ENCODE data around the gene FGF1.
"Not testable (repeated sequence)": the region's sequence is repeated elsewhere in the genome, so short reads cannot be mapped to it uniquely, and the experiment has no call there.

GRCh38 chr5:142648108-142648507 is 37.8 kb downstream of the FGF1 start:
- TF ChIP-seq RARB (CRISPR knock-in tag; IDR thresholded peaks at IDR 0.05); PATZ1 (CRISPR knock-in tag; IDR thresholded peaks at IDR 0.05; ENCODE audit: borderline replicate concordance); ISL1 (CRISPR knock-in tag; IDR thresholded peaks at IDR 0.05); ARNTL (CRISPR knock-in tag; IDR thresholded peaks at IDR 0.05; ENCODE audit: borderline replicate concordance, low read depth); CSRNP3 (CRISPR knock-in tag; IDR thresholded peaks at IDR 0.05); GLIS3 (CRISPR knock-in tag; IDR thresholded peaks at IDR 0.05); SNAI2 (CRISPR knock-in tag; IDR thresholded peaks at IDR 0.05); ESRRG (CRISPR knock-in tag; IDR thresholded peaks at IDR 0.05); ZFP30 (CRISPR knock-in tag; IDR thresholded peaks at IDR 0.05); CSDC2 (CRISPR knock-in tag; IDR thresholded peaks at IDR 0.05); ZNF70 (CRISPR knock-in tag; IDR thresholded peaks at IDR 0.05); TCF4 (CRISPR knock-in tag; IDR thresholded peaks at IDR 0.05; ENCODE audit: borderline replicate concordance): not testable (repeated sequence)
